Activated T-helper 2 cell treated with anti-CD3 and anti-CD28 coated beads, Interferon-gamma antibody, Interleukin-2, Interleukin-4, amounts not matched to agents 10 μg/mL and 5 μg/mL and 100 μg/mL, durations not matched to agents 14 hours and 24 hours and 36 hours (primary cell): ENCODE measurements around the gene FGGY. TPM values are rescaled to one million over a fixed set of nuclear protein-coding genes. Genes with fewer than 3 reads are reported as not detected.

Experiments
- DNase-seq: peaks from one replicate; pipeline ENCODE4 v3.0.0; 2021; ENCODE audit warnings: low spot score
- H3K27ac Mint-ChIP-seq: one replicate; pipeline ENCODE4 v1.8.0; 2021; ENCODE audit warnings: mixed read lengths
- H3K27me3 Mint-ChIP-seq: one replicate; pipeline ENCODE4 v1.8.0; 2021; ENCODE audit warnings: low read depth, mixed read lengths
- H3K36me3 Mint-ChIP-seq: one replicate; pipeline ENCODE4 v1.8.0; 2021; ENCODE audit warnings: low read depth, mixed read lengths
- H3K4me1 Mint-ChIP-seq: one replicate; pipeline ENCODE4 v1.8.0; 2021; ENCODE audit warnings: low read depth, mixed read lengths
- H3K4me3 Mint-ChIP-seq: one replicate; pipeline ENCODE4 v1.8.0; 2021; ENCODE audit warnings: low read depth, mild to moderate bottlenecking, moderate library complexity, mixed read lengths
- H3K9me3 Mint-ChIP-seq: one replicate; pipeline ENCODE4 v1.8.0; 2021; ENCODE audit warnings: mixed read lengths
- intact Hi-C: fragments of 100-400 bp; cut with micrococcal nuclease; formaldehyde crosslinking; loops from one replicate; pipeline ENCODE4 v1.15.1; 2023
- total RNA-seq: library from RNA; stranded (reverse); gene quantifications from 2 replicates; pipeline ENCODE4 v1.2.3, GENCODE V29; 2022

Gene FGGY
- total RNA-seq, 1 donor from 2014 or later = 10.5 TPM

DNA sequence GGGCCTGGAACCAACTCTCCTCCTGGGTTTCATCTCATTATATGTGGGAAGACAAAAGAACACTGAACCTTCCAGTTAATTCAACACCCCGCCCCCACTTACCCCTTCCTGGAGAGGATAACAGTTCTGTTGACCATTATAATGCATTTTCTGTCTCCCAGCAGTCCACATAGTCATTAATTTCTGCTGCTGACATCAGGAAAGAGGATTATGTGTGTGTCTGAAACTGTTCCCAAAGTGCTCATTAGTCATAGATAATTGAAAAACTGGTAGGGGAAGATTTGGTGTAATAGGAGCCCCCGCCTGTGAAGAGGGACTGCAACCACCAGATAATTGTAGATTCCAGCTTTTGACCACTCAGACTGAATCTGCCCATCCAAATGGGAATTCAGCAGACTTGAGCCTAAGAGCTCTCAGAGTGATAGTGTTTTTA lies 208.7 kb downstream of the FGGY start:
- no peak for DNase-seq
- Mint-ChIP-seq H3K4me3 (no peak overlapping the region), H3K36me3 (no peaks in the 10 kb centered on the region), H3K9me3 (no peaks in the 10 kb centered on the region), H3K27me3 (no peaks in the 10 kb centered on the region), H3K27ac (no peak overlapping the region), H3K4me1 (peaks cover 7% of the 10 kb centered on the region)
- intact Hi-C loops = no loop called here

DNA sequence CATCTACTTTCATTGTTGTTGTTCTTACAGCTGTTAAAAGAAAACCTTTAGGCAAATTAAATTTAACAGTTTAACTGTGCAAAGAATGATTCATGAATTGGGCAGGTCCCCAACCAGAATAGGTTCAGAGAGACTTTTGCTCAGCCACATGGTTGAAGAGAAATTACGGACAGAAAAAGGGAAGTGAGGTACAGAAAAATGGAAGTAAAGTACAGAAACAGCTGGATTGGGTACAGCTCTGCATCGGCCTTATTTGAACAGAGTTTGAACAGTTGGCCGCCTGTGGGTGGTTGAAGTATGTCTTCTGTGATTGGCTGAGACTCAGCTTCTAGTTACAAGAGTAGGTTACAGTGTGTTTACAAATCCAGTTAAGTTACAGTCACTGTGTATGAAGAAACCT lies 210.1 kb downstream of the FGGY start:
- no peaks in the 10 kb centered on the region for H3K27me3 Mint-ChIP-seq
- no peaks in the 10 kb centered on the region for H3K9me3 Mint-ChIP-seq
- no peak for DNase-seq
- intact Hi-C loops = no loop called here
- peaks cover 7% of the 10 kb centered on the region for H3K4me1 Mint-ChIP-seq
- H3K4me3 Mint-ChIP-seq = no peak overlapping the region
- H3K27ac Mint-ChIP-seq = no peak overlapping the region
- no peaks in the 10 kb centered on the region for H3K36me3 Mint-ChIP-seq

DNA sequence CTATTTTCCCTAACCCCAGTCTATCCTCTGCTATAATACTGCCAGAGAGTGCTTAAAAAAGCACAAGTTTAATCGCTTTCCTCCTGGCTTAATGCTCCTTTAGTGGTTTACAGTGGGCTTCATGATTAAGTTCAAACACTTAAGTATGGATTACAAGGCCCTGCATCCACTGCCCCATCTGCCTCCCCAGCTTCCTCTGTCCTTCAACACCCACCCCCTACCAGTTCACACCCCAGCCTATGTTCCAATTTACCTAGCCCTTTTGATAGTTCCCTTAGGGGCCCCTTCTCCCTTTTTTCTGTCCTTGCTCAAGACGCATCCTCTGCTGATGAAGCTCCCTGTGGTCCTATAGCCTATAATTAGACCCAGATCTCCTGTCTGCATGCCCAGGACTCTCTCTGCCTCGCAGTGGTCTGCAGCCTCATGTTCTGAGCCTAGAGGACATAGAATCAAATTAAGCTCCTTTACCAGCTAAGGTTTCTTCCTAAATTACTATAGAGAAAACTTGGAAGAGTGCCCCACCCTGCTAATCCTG lies 212.5 kb downstream of the FGGY start:
- Mint-ChIP-seq H3K27me3 (no peaks in the 10 kb centered on the region), H3K9me3 (no peaks in the 10 kb centered on the region), H3K27ac (no peak overlapping the region), H3K4me3 (no peak overlapping the region), H3K4me1 (peaks cover 3% of the 10 kb centered on the region), H3K36me3 (no peaks in the 10 kb centered on the region)
- intact Hi-C loops = no loop called here
- no peak for DNase-seq

DNA sequence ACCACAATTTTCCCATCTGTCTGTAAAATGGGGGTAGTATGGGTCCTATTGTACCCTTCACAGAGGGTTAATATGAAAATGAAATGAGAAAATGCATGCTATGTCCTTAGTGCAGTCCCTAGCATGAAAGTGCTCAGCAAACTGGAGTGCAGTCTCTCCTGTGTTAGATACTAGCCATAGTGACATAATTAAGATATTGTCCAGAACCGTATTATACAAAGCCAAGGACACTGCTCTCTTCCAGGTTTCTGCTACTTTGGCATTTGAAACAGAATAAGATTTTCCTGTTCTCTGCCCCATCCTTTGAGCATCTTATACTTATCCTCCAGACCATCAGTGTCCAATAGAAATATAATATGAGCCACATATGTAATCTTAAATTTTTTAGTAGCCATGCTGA lies 213.4 kb downstream of the FGGY start:
- Mint-ChIP-seq H3K4me1 (no peaks in the 10 kb centered on the region), H3K36me3 (no peaks in the 10 kb centered on the region), H3K27me3 (no peaks in the 10 kb centered on the region), H3K4me3 (no peak overlapping the region), H3K9me3 (no peaks in the 10 kb centered on the region), H3K27ac (no peak overlapping the region)
- intact Hi-C loops = no loop called here
- DNase-seq = no peak

DNA sequence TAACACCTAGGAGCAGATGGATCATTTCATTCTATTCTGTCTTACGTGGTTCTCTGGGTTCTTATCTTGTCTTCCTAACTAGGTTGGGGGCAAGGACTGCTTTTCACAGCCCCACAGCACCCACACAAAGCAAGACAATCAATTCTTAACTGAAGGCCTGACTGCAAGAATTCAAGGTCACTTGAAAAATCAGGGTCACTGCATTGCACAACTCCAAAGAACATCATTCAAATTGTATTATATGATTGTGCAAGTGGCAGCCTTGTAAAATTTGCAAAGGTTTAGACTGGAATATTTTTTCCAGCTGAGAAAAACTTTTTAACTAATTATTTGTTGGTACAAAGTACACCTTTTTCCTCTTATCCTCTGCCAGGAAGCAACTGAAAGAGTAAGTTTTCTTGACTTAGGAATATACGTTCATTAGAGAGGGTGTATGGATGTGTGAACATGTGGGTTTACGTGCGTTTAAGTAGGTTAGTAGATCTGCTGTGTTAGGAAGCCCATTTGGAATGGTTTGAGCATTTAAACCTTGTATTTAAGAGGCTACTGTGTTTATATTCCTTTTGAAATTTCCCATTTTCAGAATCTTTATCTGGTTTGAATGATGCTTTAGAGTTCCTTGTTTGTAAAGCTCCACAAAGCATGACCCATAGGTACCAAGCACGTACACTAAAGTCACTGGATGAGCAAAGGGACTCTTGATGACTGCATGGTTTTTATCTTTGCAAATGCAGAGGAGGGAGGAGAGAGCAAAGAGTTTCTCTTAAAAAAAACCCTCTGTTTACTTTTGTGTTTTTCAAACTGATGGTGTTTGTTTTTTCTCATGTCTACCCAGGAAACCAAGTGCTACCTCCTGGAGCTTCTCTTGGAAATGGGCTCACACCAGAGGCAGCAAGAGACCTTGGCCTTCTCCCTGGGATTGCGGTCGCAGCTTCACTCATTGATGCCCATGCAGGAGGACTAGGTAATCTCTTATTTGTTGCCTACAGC lies 214.9 kb downstream of the FGGY start:
- no peak for DNase-seq
- no peaks in the 10 kb centered on the region for H3K36me3 Mint-ChIP-seq
- H3K4me3 Mint-ChIP-seq = no peak overlapping the region
- H3K27ac Mint-ChIP-seq = no peak overlapping the region
- intact Hi-C loops = no loop called here
- H3K9me3 Mint-ChIP-seq = no peaks in the 10 kb centered on the region
- H3K4me1 Mint-ChIP-seq = no peaks in the 10 kb centered on the region
- no peaks in the 10 kb centered on the region for H3K27me3 Mint-ChIP-seq

DNA sequence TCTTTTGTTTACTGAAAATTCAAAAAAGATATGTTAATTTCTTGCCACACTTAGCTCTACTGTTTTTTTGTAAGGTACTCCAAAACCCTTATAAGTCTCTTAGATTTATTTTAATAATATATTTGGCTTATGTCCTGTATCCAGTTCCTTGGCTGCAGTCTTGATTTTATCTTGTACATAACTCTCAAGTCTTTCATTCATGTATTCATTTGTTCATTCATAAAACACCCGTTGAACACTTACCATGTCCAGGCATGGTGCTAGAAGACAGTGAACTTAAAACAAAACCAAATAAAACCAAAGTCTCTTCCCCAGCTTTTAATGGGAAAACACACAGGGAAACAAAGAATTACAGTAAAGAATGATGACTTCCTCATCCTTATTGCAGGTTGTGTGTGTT lies 215.8 kb downstream of the FGGY start:
- H3K4me3 Mint-ChIP-seq = no peak overlapping the region
- DNase-seq = no peak
- H3K4me1 Mint-ChIP-seq = no peaks in the 10 kb centered on the region
- H3K27ac Mint-ChIP-seq = no peak overlapping the region
- intact Hi-C loops = no loop called here
- no peaks in the 10 kb centered on the region for H3K9me3 Mint-ChIP-seq
- no peaks in the 10 kb centered on the region for H3K27me3 Mint-ChIP-seq
- no peaks in the 10 kb centered on the region for H3K36me3 Mint-ChIP-seq

DNA sequence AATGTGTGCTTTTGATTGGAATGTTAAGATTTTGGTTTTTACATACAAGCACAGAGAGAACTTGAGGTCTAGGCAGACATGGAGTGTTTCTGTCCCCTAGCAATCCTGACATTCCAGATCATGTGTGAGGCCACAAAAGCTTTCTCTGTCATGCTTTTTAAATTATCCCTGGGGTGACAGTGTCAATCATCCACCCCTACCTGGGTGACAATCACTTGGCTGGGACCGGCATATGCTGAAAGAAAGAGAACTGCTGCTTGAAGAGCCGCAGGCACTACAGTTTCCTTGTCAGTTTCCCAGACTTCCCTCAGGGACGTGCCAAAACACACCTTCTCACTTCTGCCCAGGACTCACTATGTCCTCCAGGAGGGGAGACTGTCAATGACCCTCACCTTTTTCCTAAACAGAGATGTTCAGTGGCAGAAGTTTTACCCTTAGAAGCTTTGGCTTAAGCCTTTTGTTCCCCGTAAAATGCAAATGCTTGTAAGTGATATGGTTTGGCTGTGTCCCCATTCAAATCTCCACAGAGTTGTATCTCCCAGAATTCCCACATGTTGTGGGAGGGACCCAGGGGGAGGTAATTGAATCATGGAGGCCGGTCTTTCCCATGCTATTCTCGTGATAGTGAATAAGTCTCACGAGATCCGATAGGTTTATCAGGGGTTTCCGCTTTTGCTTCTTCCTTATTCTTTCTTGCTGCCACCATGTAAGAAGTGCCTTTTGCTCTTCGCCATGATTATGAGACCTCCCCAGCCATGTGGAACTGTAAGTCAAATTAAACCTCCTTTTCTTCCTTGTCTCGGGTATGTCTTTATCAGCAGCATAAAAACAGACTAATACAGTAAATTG lies 217.4 kb downstream of the FGGY start:
- no peak for DNase-seq
- Mint-ChIP-seq H3K36me3 (no peaks in the 10 kb centered on the region), H3K9me3 (no peaks in the 10 kb centered on the region), H3K27me3 (no peaks in the 10 kb centered on the region), H3K27ac (no peak overlapping the region), H3K4me1 (no peaks in the 10 kb centered on the region), H3K4me3 (no peak overlapping the region)
- intact Hi-C loops = no loop called here

DNA sequence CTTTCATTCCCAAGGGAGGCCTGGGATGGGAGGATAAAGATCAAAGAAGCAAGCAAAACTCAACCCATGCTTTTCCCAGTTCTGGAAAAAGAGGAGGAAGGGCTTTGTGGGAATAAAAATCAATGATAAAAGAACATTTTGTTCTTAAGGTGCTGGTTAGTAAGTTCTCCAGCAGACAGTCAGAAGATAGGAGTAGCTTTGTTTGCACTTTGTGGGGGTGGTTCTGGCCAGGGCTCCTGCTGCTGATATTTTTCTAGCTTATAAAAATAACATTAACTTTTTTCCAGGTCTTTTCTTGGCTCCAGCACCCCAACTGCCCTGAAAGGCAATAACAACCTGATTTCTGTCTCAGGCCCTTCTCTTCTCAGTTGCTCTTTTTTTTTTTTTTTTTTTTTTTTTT lies 220.0 kb downstream of the FGGY start:
- no peak for DNase-seq
- Mint-ChIP-seq H3K4me1 (no peaks in the 10 kb centered on the region), H3K9me3 (no peaks in the 10 kb centered on the region), H3K27me3 (no peaks in the 10 kb centered on the region), H3K27ac (no peak overlapping the region), H3K4me3 (no peak overlapping the region), H3K36me3 (no peaks in the 10 kb centered on the region)
- intact Hi-C loops = no loop called here

DNA sequence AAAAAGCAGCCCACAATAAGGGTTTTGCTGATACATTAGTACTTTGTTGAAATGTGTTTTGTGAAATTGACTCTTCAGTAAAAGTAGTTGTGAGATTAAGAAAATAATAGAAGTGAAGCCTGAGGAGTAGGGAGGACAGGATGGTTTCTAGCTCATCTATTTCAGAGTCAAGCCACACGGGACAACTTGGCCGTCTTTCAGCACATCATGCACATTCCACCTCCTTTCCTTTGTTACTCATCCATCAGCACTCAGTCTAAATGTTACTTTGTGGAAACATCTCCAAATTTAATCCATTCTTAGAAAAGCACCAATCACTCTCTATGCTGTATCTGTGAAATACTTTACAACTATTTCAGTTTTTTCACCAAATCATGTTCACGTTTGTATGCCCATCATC lies 223.3 kb downstream of the FGGY start:
- intact Hi-C loops = no loop called here
- H3K4me1 Mint-ChIP-seq = no peaks in the 10 kb centered on the region
- no peak overlapping the region for H3K27ac Mint-ChIP-seq
- no peaks in the 10 kb centered on the region for H3K36me3 Mint-ChIP-seq
- no peak for DNase-seq
- no peaks in the 10 kb centered on the region for H3K27me3 Mint-ChIP-seq
- H3K4me3 Mint-ChIP-seq = no peak overlapping the region
- H3K9me3 Mint-ChIP-seq = no peaks in the 10 kb centered on the region

DNA sequence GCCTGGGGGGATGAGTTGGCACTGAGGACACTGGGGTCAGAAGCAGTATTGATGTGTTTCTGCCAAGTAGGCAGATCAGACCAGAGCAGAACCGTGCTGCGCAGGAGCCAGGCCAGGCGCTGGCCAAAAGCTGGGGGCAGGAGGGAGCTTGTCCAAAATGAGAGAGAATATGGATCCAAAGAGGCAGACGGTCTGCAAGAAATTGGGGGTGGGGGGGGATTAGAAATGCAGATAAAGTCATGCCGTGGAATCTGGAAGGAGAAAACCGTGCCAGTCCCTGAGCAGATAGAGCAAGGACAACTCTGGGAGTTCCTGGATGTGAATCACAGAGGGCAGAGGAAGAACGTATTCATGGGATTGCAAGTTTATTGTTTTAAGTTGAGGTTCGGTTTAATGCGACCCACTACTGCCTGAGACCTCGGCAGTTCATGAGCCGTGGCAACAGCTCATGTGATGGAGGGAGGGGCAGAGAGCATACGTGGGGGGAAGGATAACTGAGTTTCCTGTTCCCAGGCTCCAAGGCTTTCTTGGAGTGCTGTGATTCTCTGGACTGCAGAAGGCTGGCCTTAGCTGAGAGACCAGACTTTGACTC lies 224.0 kb downstream of the FGGY start:
- Mint-ChIP-seq H3K27me3 (no peaks in the 10 kb centered on the region), H3K4me1 (no peaks in the 10 kb centered on the region)

DNA sequence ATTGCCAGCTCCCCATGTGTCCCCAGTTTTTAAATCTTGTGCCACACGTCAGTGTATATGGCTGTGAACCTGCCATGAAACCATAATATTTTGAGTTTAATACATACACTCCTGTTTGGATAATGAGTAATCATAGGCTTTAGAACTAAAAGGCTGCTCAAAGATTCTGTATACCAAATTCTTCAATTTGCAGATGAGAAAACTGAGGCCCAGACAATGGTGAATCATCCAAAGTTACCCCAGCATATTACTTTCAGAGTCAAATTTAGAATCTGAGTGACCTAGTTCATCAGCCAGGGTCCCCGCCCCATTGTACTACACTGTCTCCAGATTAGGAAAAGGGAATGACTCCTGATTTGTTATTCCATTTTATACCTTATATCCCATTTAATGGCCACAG lies 224.6 kb downstream of the FGGY start:
- no peaks in the 10 kb centered on the region for H3K27me3 Mint-ChIP-seq
- DNase-seq = no peak
- no peaks in the 10 kb centered on the region for H3K4me1 Mint-ChIP-seq
- H3K4me3 Mint-ChIP-seq = no peak overlapping the region
- H3K9me3 Mint-ChIP-seq = no peaks in the 10 kb centered on the region
- no peak overlapping the region for H3K27ac Mint-ChIP-seq
- intact Hi-C loops = no loop called here
- H3K36me3 Mint-ChIP-seq = no peaks in the 10 kb centered on the region

More for the DNA sequence above, 224.0 kb downstream of the FGGY start:
- Mint-ChIP-seq H3K36me3 (no peaks in the 10 kb centered on the region), H3K9me3 (no peaks in the 10 kb centered on the region), H3K4me3 (no peak overlapping the region), H3K27ac (no peak overlapping the region)
- no peak for DNase-seq
- intact Hi-C loops = no loop called here

DNA sequence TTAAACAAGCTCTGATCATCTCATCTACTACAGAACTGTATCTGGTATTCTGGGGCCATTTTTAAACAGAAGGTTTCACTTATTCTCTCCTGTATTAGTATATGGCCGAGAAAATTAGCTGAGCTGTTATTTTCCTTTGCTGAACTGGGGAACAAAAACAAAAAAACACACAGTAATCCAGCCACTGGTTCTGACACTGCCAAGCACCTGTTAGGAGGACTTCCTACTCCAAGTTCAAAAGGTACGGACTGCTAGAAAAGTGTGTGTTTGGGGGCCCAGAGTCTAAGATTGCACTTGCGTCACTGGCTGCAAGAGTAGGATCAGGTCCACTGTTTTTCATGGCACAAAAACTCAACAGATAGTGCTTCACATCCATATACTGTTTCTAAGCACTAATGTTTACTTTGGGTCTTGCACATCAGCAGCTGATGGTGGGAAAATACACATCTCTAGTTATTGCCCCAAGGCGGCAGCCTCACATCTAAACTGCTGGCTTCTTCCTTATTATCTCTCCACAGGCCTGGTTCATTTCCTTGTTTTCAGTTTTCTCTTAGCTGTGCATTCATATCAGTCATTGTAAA lies 226.1 kb downstream of the FGGY start:
- no peak for DNase-seq
- H3K27ac Mint-ChIP-seq = no peak overlapping the region
- H3K9me3 Mint-ChIP-seq = no peaks in the 10 kb centered on the region
- H3K4me1 Mint-ChIP-seq = no peaks in the 10 kb centered on the region
- H3K27me3 Mint-ChIP-seq = no peaks in the 10 kb centered on the region
- no peak overlapping the region for H3K4me3 Mint-ChIP-seq
- no peaks in the 10 kb centered on the region for H3K36me3 Mint-ChIP-seq
- intact Hi-C loops = no loop called here
